HEK293T (cell line): ENCODE data around the gene CRABP2.

Source experiments
- CTCF ChIA-PET: fragments of 350-600 bp; formaldehyde crosslinking; extraction: SDS; loops from one replicate; lab custom pipeline; 2021; ENCODE audit warnings: antibody characterized with exemption, inconsistent platforms; lab: Yijun Ruan, JAX
- POLR2A ChIA-PET: fragments of 350-600 bp; formaldehyde crosslinking; extraction: SDS; loops from one replicate; lab custom pipeline; 2020; ENCODE audit warnings: antibody characterized with exemption, inconsistent platforms; lab: Yijun Ruan, JAX
- DNase-seq: peaks from one replicate; pipeline ENCODE4 v3.0.0; 2012; ENCODE audit warnings: mixed read lengths; ENCODE audit errors: extremely low spot score
- ARNT ChIP-seq: fragments of 450-650 bp; IDR thresholded peaks from 2 replicates; pipeline ENCODE4 v1.6.1; 2017; ENCODE audit warnings: mild to moderate bottlenecking
- BHLHE40 ChIP-seq: fragments of 450-650 bp; IDR thresholded peaks from 2 replicates; pipeline ENCODE4 v1.6.1; 2016; ENCODE audit warnings: mild to moderate bottlenecking, moderate library complexity, borderline replicate concordance
- CTBP1 ChIP-seq: fragments of 450-650 bp; IDR thresholded peaks from 2 replicates; pipeline ENCODE4 v1.6.1; 2016; ENCODE audit warnings: borderline replicate concordance
- ELF4 ChIP-seq: fragments of 450-650 bp; IDR thresholded peaks from 2 replicates; pipeline ENCODE4 v1.6.1; 2017; ENCODE audit warnings: antibody characterized with exemption
- FOXA1 ChIP-seq: fragments of 450-650 bp; IDR thresholded peaks from 2 replicates; pipeline ENCODE4 v1.6.1; 2016; ENCODE audit warnings: mild to moderate bottlenecking
- FOXK2 ChIP-seq: fragments of 450-650 bp; IDR thresholded peaks from 2 replicates; pipeline ENCODE4 v1.6.1; 2016; ENCODE audit warnings: mild to moderate bottlenecking
- FOXM1 ChIP-seq: fragments of 450-650 bp; IDR thresholded peaks from 2 replicates; pipeline ENCODE4 v1.6.1; 2017; ENCODE audit warnings: mild to moderate bottlenecking, borderline replicate concordance
- HDGF ChIP-seq: fragments of 450-650 bp; IDR thresholded peaks from 2 replicates; pipeline ENCODE4 v1.6.1; 2017; ENCODE audit warnings: antibody characterized with exemption, borderline replicate concordance
- L3MBTL2 ChIP-seq: fragments of 450-650 bp; conservative IDR thresholded peaks from 2 replicates; pipeline ENCODE4 v1.6.1; 2016; ENCODE audit warnings: mild to moderate bottlenecking
- LEF1 ChIP-seq: fragments of 450-650 bp; IDR thresholded peaks from 2 replicates; pipeline ENCODE4 v1.6.1; 2017; ENCODE audit warnings: mild to moderate bottlenecking, borderline replicate concordance
- NFRKB ChIP-seq: fragments of 450-650 bp; IDR thresholded peaks from 2 replicates; pipeline ENCODE4 v1.6.1; 2016; ENCODE audit warnings: mild to moderate bottlenecking, moderate library complexity
- SP1 ChIP-seq: fragments of 450-650 bp; IDR thresholded peaks from 2 replicates; pipeline ENCODE4 v1.6.1; 2017
- SUZ12 ChIP-seq: fragments of 450-650 bp; IDR thresholded peaks from 2 replicates; pipeline ENCODE4 v1.6.1; 2016; ENCODE audit warnings: mild to moderate bottlenecking
- TARDBP ChIP-seq: fragments of 450-650 bp; IDR thresholded peaks from 2 replicates; pipeline ENCODE4 v1.6.1; 2016
- ZNF384 ChIP-seq: fragments of 450-650 bp; IDR thresholded peaks from 2 replicates; pipeline ENCODE4 v1.6.1; 2016
- TF ChIP-seq, protein P1 (sequence below): fragments of 450-650 bp; IDR thresholded peaks from 2 replicates; pipeline ENCODE4 v1.6.1; 2016

The CRABP2 gene

GRCh38 chr1:156746406-156746727 is 41.0 kb upstream of the CRABP2 start:
- DNase-seq = no peak
- ChIA-PET POLR2A (interaction anchor here (1.4 to 2.9 kb wide), 3 partner anchors 10 to 21 kb away, joined by 4 to 31 read pairs (median 30); partner anchors contain the start of genes ISG20L2, METTL25B and PRCC), CTCF (interaction anchor here (2.3 kb wide), 1 partner anchor 20 kb away, joined by 18 read pairs; no protein-coding TSS in a partner anchor)
- TF ChIP-seq NFRKB (no peak), ZNF384 (no peak), FOXK2 (no peak), SUZ12 (no peak), FOXM1 (no peak), FOXA1 (no peak), HDGF (no peak), ARNT (no peak)

DNA sequence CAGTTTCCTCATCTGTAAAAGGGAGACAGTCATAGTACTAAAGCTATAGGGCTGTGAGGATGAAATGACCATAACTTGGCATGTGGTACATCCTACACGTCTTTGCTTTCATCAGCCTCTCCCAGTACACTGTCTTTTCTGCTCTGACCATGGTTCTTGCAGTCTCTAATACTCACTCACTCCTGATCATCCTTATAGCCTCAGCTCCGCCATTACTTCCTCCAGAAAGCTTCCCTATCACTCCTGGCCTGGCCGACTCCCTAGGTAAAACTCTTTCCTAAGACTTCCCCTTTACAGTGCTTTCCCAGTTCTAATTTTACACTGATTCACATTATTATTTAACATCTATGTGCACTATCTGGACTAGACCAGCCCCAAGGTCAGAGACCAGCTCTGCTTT is 40.5 kb upstream of the CRABP2 start:
- DNase-seq = no peak
- POLR2A ChIA-PET = interaction anchor here (1.4 to 2.9 kb wide), 3 partner anchors 10 to 22 kb away, joined by 4 to 31 read pairs (median 30); partner anchors contain the start of genes ISG20L2, METTL25B and PRCC
- TF ChIP-seq FOXA1 = no peak
- no peak for TF ChIP-seq CTBP1
- no peak for TF ChIP-seq FOXM1
- no peak for TF ChIP-seq FOXK2
- TF ChIP-seq L3MBTL2 = no peak
- no peak for TF ChIP-seq SP1
- TF ChIP-seq, protein P1, sequence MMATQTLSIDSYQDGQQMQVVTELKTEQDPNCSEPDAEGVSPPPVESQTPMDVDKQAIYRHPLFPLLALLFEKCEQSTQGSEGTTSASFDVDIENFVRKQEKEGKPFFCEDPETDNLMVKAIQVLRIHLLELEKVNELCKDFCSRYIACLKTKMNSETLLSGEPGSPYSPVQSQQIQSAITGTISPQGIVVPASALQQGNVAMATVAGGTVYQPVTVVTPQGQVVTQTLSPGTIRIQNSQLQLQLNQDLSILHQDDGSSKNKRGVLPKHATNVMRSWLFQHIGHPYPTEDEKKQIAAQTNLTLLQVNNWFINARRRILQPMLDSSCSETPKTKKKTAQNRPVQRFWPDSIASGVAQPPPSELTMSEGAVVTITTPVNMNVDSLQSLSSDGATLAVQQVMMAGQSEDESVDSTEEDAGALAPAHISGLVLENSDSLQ = no peak
- TF ChIP-seq ZNF384 = no peak
- no peak for TF ChIP-seq ARNT
- no peak for TF ChIP-seq TARDBP
- TF ChIP-seq ELF4 = no peak
- no peak for TF ChIP-seq NFRKB
- no peak for TF ChIP-seq HDGF
- TF ChIP-seq BHLHE40 = no peak
- no peak for TF ChIP-seq SUZ12
- TF ChIP-seq LEF1 = no peak
- CTCF ChIA-PET = interaction anchor here (2.3 kb wide), 1 partner anchor 20 kb away, joined by 18 read pairs; no protein-coding TSS in a partner anchor

DNA sequence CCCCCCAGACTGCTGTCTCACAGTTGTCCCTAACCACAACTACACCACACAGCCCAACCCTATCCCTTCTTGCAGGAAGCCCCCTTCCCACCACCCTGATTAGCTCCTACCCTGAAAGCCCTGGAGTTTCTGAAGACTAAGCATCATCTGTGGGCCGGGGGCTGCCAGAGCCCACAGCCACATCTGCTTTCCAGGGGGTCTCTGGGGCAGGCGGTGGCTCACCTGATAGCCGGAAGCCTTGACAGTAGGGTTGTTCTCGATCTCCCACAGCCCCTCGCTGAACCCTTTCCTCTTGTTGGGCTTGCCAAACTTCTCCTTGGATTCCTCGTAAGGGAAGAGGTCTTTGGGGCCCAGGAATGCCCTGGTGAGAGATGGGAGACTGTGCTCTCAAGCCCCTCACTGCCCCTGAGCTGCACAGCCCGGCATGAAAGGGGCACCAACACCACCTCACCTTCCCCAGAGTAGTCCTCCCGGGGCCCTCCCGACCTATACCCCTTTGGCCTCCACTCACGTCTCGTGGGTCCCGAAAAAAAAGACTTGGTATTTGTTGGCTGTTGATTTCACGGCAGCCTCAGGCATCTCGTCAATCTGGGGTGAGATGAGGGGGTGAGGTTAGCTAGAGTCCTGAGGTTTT is 39.5 kb upstream of the CRABP2 start:
- POLR2A ChIA-PET = interaction anchor here (0.7 kb wide), 1 partner anchor 24 kb away, joined by 3 read pairs; no protein-coding TSS in a partner anchor
- CTCF ChIA-PET = no interaction called here
- DNase-seq = no peak
- no peak for TF ChIP-seq FOXM1
- TF ChIP-seq LEF1 = no peak
- no peak for TF ChIP-seq BHLHE40
- no peak for TF ChIP-seq FOXA1
- TF ChIP-seq TARDBP = no peak
- no peak for TF ChIP-seq NFRKB
- TF ChIP-seq ELF4 = no peak
- no peak for TF ChIP-seq ZNF384
- TF ChIP-seq, protein P1 = no peak
- TF ChIP-seq SP1 = no peak

DNA sequence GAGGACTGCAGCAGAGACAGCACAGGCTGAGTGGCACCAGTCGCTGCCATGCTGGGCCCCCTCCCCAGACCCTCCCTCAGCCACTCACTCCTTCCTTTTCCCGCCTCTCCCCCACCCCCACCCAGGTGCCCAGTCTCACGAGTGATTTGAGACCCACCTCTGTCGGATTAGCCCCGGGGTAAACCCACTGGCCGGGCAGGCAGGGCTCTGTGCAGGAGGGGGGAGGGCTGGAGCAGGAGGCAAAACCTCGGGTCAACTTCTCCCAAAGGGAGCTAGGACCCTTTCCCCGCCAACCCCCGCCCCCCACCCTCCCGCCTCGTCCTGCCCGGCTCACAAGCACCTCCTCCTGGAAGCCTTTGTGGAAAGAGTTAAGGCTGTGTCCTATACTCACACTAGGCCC is 39.0 kb upstream of the CRABP2 start:
- CTCF ChIA-PET = no interaction called here

DNA sequence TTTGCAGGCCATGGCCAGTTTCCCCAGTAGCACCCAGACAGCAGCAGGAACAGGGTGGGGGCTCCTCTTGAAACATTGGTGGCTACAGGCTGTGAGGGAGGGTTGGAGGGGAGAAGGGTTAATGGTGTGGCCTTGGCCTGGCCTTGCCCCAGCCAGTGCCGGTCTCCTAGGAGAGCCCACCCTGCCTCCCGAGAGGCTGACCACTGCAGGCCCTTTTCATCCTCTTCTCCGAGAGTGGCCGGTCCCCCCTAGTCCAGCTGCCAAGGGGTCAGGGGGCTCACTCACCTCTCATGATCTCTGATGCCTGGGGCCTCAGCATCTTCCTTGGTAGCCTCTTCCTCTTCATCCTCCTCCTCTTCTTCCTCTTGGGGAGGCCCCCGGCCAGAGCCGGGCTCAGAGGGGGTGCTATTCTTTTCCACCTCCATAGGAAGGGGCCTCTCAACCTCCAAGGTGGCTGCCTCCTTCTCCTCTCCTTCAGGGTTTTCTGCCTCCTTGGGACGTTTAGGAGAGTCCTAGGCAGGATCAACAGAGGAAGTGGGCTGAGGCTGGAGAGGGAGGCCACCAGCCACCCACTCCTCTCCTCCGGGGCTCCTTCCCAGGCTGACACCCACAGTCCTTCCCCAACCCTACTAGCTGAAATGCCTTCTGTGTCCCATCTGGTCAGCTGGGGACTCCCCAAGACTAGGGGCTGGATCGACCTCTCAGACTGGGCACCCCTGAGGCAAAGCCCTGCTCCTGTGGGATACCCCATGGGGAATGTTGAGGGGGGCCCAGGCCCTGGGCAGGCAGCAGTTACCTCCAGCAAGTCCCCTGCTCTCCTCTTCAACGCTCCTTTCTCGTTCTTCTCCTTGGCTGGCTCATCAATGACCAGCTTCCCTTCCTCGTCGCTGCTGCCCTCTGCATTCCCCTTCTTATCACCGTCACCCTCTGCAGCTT is 38.3 kb upstream of the CRABP2 start:
- DNase-seq = no peak
- TF ChIP-seq ARNT = no peak
- no peak for TF ChIP-seq NFRKB
- TF ChIP-seq ELF4 = no peak
- TF ChIP-seq, protein P1 = no peak
- no peak for TF ChIP-seq FOXM1
- no peak for TF ChIP-seq CTBP1
- no peak for TF ChIP-seq FOXA1
- CTCF ChIA-PET = no interaction called here
- POLR2A ChIA-PET = interaction anchor here (3.2 kb wide), 1 partner anchor 8 kb away, joined by 60 read pairs; the partner anchor contains the start of gene HDGF

More for the DNA sequence above, 39.0 kb upstream of the CRABP2 start:
- DNase-seq = no peak
- TF ChIP-seq NFRKB (no peak), ARNT (no peak), SUZ12 (no peak), TARDBP (no peak), BHLHE40 (no peak), ELF4 (no peak), CTBP1 (no peak), L3MBTL2 (no peak), ZNF384 (no peak), HDGF (no peak), FOXA1 (no peak)
- TF ChIP-seq, protein P1 = no peak
- POLR2A ChIA-PET = interaction anchor here (0.7 kb wide), 1 partner anchor 24 kb away, joined by 3 read pairs; no protein-coding TSS in a partner anchor
